Neural crest cell (in vitro differentiated cells): ENCODE results near the gene DSG1. TPM values are rescaled to one million over a fixed set of nuclear protein-coding genes. Genes with fewer than 3 reads are reported as not detected.

Source experiments
- DNase-seq: peaks from one replicate; pipeline ENCODE4 v3.0.0; 2021; ENCODE audit warnings: low read depth, mixed read lengths, low spot score
- H3K27ac Mint-ChIP-seq: one replicate; pipeline ENCODE4 v1.8.0; 2021; ENCODE audit warnings: mild to moderate bottlenecking, mixed read lengths; ENCODE audit not compliant: unreplicated experiment
- H3K27me3 Mint-ChIP-seq: 2 replicates; pipeline ENCODE4 v1.8.0; 2021; ENCODE audit warnings: low read depth, mild to moderate bottlenecking, mixed read lengths
- H3K36me3 Mint-ChIP-seq: 2 replicates; pipeline ENCODE4 v1.8.0; 2021; ENCODE audit warnings: low read depth, mild to moderate bottlenecking, mixed read lengths
- H3K4me1 Mint-ChIP-seq: 2 replicates; pipeline ENCODE4 v1.8.0; 2021; ENCODE audit warnings: mixed read lengths
- H3K4me3 Mint-ChIP-seq: one replicate; pipeline ENCODE4 v1.8.0; 2021; ENCODE audit warnings: mild to moderate bottlenecking, mixed read lengths
- H3K9me3 Mint-ChIP-seq: 2 replicates; pipeline ENCODE4 v1.8.0; 2021; ENCODE audit warnings: mixed read lengths
- total RNA-seq: library from RNA; stranded (reverse); gene quantifications from 2 replicates; pipeline ENCODE4 v1.2.1, GENCODE V29; 2021
- TF ChIP-seq, protein P1 (sequence below): fragments of 200-600 bp; sonication (generic); conservative IDR thresholded peaks from 2 replicates; pipeline ENCODE4 v1.5.0; 2021; ENCODE audit warnings: antibody characterized with exemption, mild to moderate bottlenecking

DSG1 gene
- total RNA-seq, 1 donor from 2014 or later = not detected

DNA sequence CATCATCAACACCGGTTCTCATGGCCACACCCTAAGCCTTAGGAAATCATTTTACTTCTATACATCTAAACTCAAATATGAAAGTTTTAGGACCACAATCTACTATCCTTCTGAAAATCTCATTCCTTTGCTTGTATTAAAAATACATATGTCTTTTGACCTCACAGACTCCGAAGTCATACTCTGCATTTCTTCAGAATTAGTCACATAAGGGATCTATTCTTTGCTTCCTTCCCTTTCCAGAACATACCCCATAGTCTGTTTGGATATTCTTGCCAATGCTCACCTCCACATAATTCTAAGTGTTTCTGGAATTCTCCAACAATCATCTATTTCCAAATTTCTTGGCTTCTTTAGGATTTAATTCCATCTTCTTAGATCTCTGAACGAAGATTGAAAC lies 14.2 kb upstream of the DSG1 start:
- no peak for DNase-seq
- Mint-ChIP-seq H3K4me1 (no peaks in the 10 kb centered on the region), H3K27me3 (no peaks in the 10 kb centered on the region), H3K4me3 (no peak overlapping the region), H3K9me3 (no peaks in the 10 kb centered on the region), H3K27ac (no peak overlapping the region), H3K36me3 (no peaks in the 10 kb centered on the region)
- TF ChIP-seq, protein P1, sequence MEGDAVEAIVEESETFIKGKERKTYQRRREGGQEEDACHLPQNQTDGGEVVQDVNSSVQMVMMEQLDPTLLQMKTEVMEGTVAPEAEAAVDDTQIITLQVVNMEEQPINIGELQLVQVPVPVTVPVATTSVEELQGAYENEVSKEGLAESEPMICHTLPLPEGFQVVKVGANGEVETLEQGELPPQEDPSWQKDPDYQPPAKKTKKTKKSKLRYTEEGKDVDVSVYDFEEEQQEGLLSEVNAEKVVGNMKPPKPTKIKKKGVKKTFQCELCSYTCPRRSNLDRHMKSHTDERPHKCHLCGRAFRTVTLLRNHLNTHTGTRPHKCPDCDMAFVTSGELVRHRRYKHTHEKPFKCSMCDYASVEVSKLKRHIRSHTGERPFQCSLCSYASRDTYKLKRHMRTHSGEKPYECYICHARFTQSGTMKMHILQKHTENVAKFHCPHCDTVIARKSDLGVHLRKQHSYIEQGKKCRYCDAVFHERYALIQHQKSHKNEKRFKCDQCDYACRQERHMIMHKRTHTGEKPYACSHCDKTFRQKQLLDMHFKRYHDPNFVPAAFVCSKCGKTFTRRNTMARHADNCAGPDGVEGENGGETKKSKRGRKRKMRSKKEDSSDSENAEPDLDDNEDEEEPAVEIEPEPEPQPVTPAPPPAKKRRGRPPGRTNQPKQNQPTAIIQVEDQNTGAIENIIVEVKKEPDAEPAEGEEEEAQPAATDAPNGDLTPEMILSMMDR = no peak

DNA sequence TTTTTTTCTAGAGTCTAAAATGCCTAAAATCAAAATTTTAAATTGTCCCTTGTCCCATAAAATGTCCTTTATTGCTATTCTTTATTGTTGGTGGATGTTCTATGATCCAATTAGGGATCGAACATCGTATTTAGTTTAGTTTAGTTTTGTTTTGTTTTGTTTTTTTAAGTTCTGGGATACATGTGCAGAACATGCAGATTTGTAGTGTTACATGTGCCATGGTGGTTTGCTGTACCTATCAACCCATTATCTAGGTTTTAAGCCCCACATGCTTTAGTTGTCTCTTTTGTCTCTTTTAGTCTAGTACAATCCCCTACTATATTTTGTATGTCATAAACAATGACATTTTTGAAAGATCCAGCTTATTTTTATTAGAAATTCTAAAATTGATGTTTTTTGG lies 8.8 kb upstream of the DSG1 start:
- no peaks in the 10 kb centered on the region for H3K9me3 Mint-ChIP-seq

DNA sequence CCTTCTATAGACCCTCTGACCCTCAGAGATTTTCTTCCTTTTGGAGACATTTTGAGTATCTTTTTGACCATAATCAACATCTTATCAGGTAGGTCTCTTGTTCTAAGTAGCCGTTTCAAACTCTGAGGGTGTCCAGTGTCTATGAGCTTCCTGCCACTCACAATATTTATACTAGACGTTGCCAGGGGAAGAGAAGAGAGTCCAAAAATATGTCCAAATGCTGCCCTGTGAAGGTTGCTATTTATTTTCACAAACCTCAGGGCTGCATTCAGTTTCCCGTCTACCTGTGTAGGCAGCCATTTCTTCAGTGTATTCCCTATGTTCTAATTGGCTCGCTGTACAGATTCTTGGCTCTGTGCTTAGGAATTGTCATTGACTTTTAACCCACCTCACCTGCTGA lies 986 bp upstream of the DSG1 start:
- Mint-ChIP-seq H3K27me3 (no peaks in the 10 kb centered on the region), H3K4me3 (no peak overlapping the region), H3K9me3 (no peaks in the 10 kb centered on the region), H3K36me3 (no peaks in the 10 kb centered on the region), H3K27ac (no peak overlapping the region), H3K4me1 (no peaks in the 10 kb centered on the region)
- TF ChIP-seq, protein P1 = no peak
- no peak for DNase-seq

More for the DNA sequence above, 8.8 kb upstream of the DSG1 start:
- H3K36me3 Mint-ChIP-seq = no peaks in the 10 kb centered on the region
- H3K4me3 Mint-ChIP-seq = no peak overlapping the region
- H3K27ac Mint-ChIP-seq = no peak overlapping the region
- TF ChIP-seq, protein P1 = no peak
- no peak for DNase-seq
- no peaks in the 10 kb centered on the region for H3K4me1 Mint-ChIP-seq
- H3K27me3 Mint-ChIP-seq = no peaks in the 10 kb centered on the region

DNA sequence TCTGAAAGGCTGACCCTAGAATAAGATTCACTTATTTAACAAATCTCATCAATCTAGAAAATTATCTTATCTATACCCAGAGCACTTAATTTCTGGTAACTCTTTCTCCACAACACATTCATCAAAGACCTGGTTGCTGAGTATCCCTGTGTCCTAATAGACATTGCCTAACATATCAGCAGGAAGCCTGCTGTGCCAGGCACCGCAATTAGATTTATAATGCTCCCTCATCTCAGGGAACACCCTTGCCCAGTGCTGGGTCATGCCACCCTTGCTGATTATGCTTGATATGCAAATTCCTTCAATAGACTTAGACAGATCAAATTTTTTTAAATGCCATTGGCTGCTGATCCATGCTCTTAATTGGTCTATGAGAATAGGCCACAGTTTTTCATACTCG lies 3.8 kb downstream of the DSG1 start:
- TF ChIP-seq, protein P1 = no peak
- Mint-ChIP-seq H3K9me3 (no peaks in the 10 kb centered on the region), H3K4me3 (no peak overlapping the region), H3K27ac (no peak overlapping the region), H3K4me1 (no peaks in the 10 kb centered on the region), H3K27me3 (no peaks in the 10 kb centered on the region), H3K36me3 (no peaks in the 10 kb centered on the region)
- no peak for DNase-seq

DNA sequence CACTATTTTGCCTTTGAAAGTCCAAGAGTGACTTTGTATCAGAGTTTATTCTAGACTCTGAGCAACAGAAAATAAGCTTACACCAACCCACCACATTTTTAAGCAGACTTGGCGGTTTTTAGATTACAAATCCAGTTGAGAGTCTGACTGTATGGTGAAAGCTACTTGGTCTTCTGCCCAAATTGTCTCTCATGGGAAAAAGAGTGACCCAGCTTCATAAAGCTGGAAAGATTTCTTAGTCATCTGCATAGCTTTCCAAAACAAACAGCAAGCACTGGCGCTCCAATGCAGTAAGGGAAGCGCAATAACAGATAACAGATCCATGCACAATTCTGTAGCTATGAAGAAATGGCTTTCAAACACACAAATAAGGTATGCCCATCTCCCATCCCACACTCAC lies 7.1 kb downstream of the DSG1 start:
- Mint-ChIP-seq H3K9me3 (no peaks in the 10 kb centered on the region), H3K27me3 (no peaks in the 10 kb centered on the region), H3K27ac (no peak overlapping the region), H3K4me3 (no peak overlapping the region), H3K36me3 (no peaks in the 10 kb centered on the region), H3K4me1 (no peaks in the 10 kb centered on the region)
- TF ChIP-seq, protein P1 = no peak
- DNase-seq = no peak
